ENCODE data around the gene CCR5AS.

DNA sequence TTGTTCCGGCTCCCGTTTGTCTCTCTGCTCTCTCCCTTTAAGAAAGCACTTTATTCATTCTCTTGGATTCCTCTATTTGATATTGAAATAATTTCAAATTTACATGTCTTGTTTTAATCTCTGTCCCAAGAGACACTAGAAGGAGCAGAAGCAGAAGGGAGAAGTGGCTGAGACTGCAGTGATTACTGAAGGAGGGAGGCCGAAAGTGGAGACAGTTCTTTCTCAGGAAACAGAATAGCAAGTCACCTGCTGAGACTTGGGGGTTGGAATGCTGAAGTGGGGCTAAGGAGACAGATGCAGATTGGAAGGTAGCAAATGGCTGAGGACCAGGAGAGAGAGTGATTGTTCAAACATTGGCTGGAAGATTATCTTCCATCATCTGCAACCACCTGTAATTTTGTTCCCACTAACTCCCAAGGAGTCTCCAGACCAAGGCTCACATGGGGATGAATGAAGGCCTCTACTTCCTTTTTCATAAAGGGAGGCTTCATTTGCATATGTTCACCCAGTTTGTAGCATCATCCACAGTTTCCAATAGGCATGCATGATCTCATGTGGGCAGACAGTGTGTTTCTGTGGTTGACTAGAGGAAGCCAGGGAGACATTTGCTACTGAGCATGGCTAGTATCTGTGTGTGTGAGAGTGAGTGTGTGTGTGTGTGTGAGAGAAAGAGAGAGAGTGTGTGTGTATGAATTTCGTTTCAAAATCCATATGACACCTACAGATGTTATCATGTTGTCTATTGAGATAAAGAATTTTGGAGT, 33.8 kb upstream of the CCR5AS start:
- TF ChIP-seq CTCF (IDR thresholded peaks at IDR 0.05; ENCODE audit: poor library complexity) (no peak), EZH2 (IDR thresholded peaks at IDR 0.05; ENCODE audit: borderline replicate concordance) (no peak), EZH2phosphoT487 (IDR thresholded peaks at IDR 0.05; ENCODE audit: low read depth, severe bottlenecking, unreplicated experiment) (no peak)

Data from hepatocyte (in vitro differentiated cells).